Right cardiac atrium (tissue), 5 donors: ENCODE data around the gene FZD8. TPM values are rescaled to one million over a fixed set of nuclear protein-coding genes. Genes with fewer than 3 reads are reported as not detected.
"Not testable (repeated sequence)": the region's sequence is repeated elsewhere in the genome, so short reads cannot be mapped to it uniquely, and the experiment has no call there.

Source experiments
- ATAC-seq, 2 donors: fragments of 200-7000 bp; cut with Tn5 transposase; one replicate each; pipeline versions ENCODE4 v1.8.0 to v1.9.1; 2020; ENCODE audit warnings: moderate library complexity in 2 of 2, mild to moderate bottlenecking in 1 of 2
- DNase-seq, 3 donors: peaks; one replicate each; pipeline ENCODE4 v3.0.0-alpha.2; 2020
- H3K27ac ChIP-seq: one replicate; pipeline ENCODE4 v1.5.1; 2013; ENCODE audit warnings: mild to moderate bottlenecking, low read length, control low read depth, moderate library complexity
- H3K27me3 ChIP-seq: one replicate; pipeline ENCODE4 v1.6.1; 2013; ENCODE audit not compliant: control insufficient read depth, insufficient read depth
- H3K4me1 ChIP-seq: one replicate; pipeline ENCODE4 v1.6.1; 2013; ENCODE audit warnings: low read length; ENCODE audit not compliant: control insufficient read depth, insufficient read depth
- H3K4me3 ChIP-seq: one replicate; pipeline ENCODE4 v1.5.1; 2013; ENCODE audit warnings: low read length, control low read depth
- H3K9me3 ChIP-seq: one replicate; pipeline ENCODE4 v1.6.1; 2013; ENCODE audit warnings: low read length; ENCODE audit not compliant: control insufficient read depth
- WGBS: extraction: QIAGEN DNeasy Blood & Tissue Kit; methylation state at CpG from one replicate; pipeline ENCODE4 v1.1.7; 2013; 5-methylcytosine and 5-hydroxymethylcytosine counted together
- intact Hi-C, 4 donors: fragments of 100-400 bp; cut with DNase I; formaldehyde crosslinking; loops; one replicate each; pipeline versions ENCODE4 v1.11.0 to v1.14.0; 2022 to 2023
- long read RNA-seq, 4 donors: library from polyadenylated mRNA; unstranded; transcript quantifications; one replicate each; pipeline ENCODE4 v2.0.0, GENCODE V29; 2020 to 2021
- polyA plus RNA-seq: library from polyadenylated mRNA; stranded (reverse); fragments of 200-250 nt; gene quantifications from one replicate; pipeline ENCODE4 v1.2.3, GENCODE V29; 2013
- total RNA-seq, 4 donors: library from RNA; stranded (reverse); fragmentation: NEBNext Ultra II Directional; extraction: Animal tissue kit (Norgen Biotek cat#: 25700); gene quantifications; one replicate each; pipeline ENCODE4 v1.2.1, GENCODE V29; 2021
- donor health status: healthy with polysubstance abuse.
- donor health status: DM: no; HTN: yes; CAD: no.
- donor health status: DM: no; HTN: no; CAD: no.
- donor health status: DM: no; HTN: yes; CAD: no; lungs with severe emphysema.
- donor health status: DM: yes; HTN: yes; CAD: no.

FZD8 gene, protein sequence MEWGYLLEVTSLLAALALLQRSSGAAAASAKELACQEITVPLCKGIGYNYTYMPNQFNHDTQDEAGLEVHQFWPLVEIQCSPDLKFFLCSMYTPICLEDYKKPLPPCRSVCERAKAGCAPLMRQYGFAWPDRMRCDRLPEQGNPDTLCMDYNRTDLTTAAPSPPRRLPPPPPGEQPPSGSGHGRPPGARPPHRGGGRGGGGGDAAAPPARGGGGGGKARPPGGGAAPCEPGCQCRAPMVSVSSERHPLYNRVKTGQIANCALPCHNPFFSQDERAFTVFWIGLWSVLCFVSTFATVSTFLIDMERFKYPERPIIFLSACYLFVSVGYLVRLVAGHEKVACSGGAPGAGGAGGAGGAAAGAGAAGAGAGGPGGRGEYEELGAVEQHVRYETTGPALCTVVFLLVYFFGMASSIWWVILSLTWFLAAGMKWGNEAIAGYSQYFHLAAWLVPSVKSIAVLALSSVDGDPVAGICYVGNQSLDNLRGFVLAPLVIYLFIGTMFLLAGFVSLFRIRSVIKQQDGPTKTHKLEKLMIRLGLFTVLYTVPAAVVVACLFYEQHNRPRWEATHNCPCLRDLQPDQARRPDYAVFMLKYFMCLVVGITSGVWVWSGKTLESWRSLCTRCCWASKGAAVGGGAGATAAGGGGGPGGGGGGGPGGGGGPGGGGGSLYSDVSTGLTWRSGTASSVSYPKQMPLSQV
- 10 to 100 TPM; 13.2 to 21.6 (median 17.4) TPM for total RNA-seq
- polyA plus RNA-seq = 5.7 TPM
- long read RNA-seq, donor 1, full-length matches to known transcripts = 6 of 6 reads
- long read RNA-seq, donor 1, partial matches to known transcripts = 0 of 6 reads
- long read RNA-seq, donor 1, other reads (novel, unspliced or antisense) = 0 of 6 reads
- long read RNA-seq, donor 2, full-length matches to known transcripts = 2 of 2 reads
- long read RNA-seq, donor 2, partial matches to known transcripts = 0 of 2 reads
- long read RNA-seq, donor 2, other reads (novel, unspliced or antisense) = 0 of 2 reads
- long read RNA-seq, donor 3 = 0 reads
- long read RNA-seq, donor 4 = 0 reads

- DNase-seq (peak; percentile 94 to 98 (median 97)), ATAC-seq (peak; percentile 95 to 96)
- Histone ChIP-seq H3K9me3 (no peaks in the 10 kb centered on the region), H3K4me3 (peak within 1 kb of the TSS; percentile 73), H3K4me1 (no peaks in the 10 kb centered on the region), H3K27me3 (no peaks in the 10 kb centered on the region), H3K27ac (peak within 1 kb of the TSS; percentile 85)
- intact Hi-C loops = loop anchor here in 2 of 4 donors (5.0 to 10.0 kb wide), 3 partner anchors 113 to 280 kb away; no protein-coding TSS in a partner anchor
- WGBS = under 1% methylated on average over 80 of the region's 80 CpGs
Measured at GRCh38 chr10:35642035-35642792, at the start of gene FZD8. TSS of gene FZD8 (minus strand) at chr10:35642296. CDS start at chr10:35641429, 867 bp downstream.

GRCh38 chr10:35691522-35692236 is 49.6 kb upstream of the FZD8 start:
- ATAC-seq (no peak), DNase-seq (no peak)
- Histone ChIP-seq H3K4me3 (no peak overlapping the region), H3K27ac (no peak overlapping the region), H3K4me1 (no peaks in the 10 kb centered on the region), H3K27me3 (no peaks in the 10 kb centered on the region), H3K9me3 (no peaks in the 10 kb centered on the region)
- intact Hi-C loops = no loop called here
- WGBS = 91% methylated on average over 12 of the region's 12 CpGs

GRCh38 chr10:35690534-35690933 is 48.4 kb upstream of the FZD8 start:
- WGBS = 59% methylated on average over 5 of the region's 5 CpGs
- DNase-seq = no peak
- Histone ChIP-seq H3K9me3 (no peaks in the 10 kb centered on the region), H3K4me1 (no peaks in the 10 kb centered on the region), H3K4me3 (no peak overlapping the region), H3K27ac (no peak overlapping the region), H3K27me3 (no peaks in the 10 kb centered on the region)
- ATAC-seq = no peak
- intact Hi-C loops = no loop called here

DNA sequence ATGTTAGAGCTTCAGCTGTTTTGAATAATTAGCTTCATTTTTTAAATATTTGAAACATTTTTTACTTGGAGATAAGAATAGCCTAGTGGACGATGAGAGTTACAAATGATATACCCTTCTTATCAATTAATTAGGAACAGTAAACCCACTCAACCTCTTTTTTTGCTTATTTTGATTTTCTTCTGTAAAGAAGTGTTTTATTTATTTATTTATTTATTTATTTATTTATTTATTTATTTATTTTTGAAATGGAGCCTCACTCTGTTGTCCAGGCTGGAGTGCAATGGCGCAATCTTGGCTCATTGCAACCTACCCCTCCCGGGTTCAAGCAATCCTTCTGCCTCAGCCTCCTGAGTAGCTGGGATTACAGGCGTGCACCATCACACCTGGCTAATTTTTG is 43.8 kb upstream of the FZD8 start:
- DNase-seq, H3K9me3 ChIP-seq, intact Hi-C loops, H3K4me3 ChIP-seq, H3K27me3 ChIP-seq, H3K27ac ChIP-seq, H3K4me1 ChIP-seq, ATAC-seq: not testable (repeated sequence)
- 93% methylated on average over 4 of the region's 4 CpGs for WGBS

- Histone ChIP-seq H3K27me3 (no peaks in the 10 kb centered on the region), H3K9me3 (no peaks in the 10 kb centered on the region), H3K27ac (no peak overlapping the region), H3K4me1 (no peaks in the 10 kb centered on the region), H3K4me3 (no peak overlapping the region)
- WGBS = 89% methylated on average over 3 of the region's 3 CpGs
- intact Hi-C loops = no loop called here
- DNase-seq (no peak), ATAC-seq (no peak)
Measured at GRCh38 chr10:35685402-35685801, 43.3 kb upstream of the FZD8 start.

DNA sequence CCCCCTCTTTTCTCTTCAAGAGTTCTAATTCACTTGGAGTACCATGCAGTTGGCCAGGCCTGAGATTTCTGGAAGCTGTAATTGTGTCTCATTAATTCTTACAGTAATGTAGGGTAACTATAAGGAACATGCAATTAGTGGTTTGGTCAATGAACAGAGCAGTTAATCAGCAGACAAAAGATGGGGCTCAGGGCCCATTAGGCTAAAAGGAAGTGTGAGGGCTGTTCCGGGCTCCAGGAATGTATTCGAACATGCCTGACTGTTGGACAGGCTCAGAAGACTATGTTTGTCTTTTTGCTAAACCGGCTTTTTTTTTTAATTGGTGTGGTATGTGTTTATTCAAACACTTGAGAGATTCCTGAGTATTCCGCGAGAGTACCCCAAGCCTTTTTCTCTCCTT is 42.5 kb upstream of the FZD8 start:
- Histone ChIP-seq H3K27me3 (no peaks in the 10 kb centered on the region), H3K27ac (no peak overlapping the region), H3K4me3 (no peak overlapping the region), H3K4me1 (no peaks in the 10 kb centered on the region), H3K9me3 (no peaks in the 10 kb centered on the region)
- intact Hi-C loops = no loop called here
- DNase-seq (no peak), ATAC-seq (no peak)
- WGBS = 82% methylated on average over 5 of the region's 5 CpGs

DNA sequence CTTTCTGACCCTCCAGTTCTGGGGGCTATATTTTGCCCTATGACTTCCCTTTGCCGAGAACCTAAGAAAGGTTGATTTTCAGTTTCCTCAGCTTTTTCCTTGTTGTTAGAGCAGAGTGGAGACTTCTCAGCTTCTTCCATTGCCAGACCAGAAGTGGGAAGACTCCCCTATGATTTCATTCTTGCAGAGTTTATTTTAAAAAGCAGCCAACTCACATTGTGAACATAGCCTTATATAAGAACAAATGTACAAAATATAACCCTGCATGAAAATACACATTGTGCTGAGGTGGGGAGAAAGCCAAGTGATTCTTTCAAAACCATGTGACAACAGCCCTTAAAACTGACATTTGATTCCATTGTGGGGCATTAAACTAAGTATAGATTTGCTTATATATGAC is 33.8 kb upstream of the FZD8 start:
- H3K9me3 ChIP-seq = no peaks in the 10 kb centered on the region
- intact Hi-C loops = no loop called here

GRCh38 chr10:35674843-35675242 is 32.7 kb upstream of the FZD8 start:
- Histone ChIP-seq H3K4me1 (no peaks in the 10 kb centered on the region), H3K9me3 (no peaks in the 10 kb centered on the region), H3K4me3 (no peak overlapping the region), H3K27me3 (no peaks in the 10 kb centered on the region), H3K27ac (no peak overlapping the region)
- DNase-seq (no peak), ATAC-seq (no peak)
- intact Hi-C loops = no loop called here

More for the DNA sequence above, 33.8 kb upstream of the FZD8 start:
- Histone ChIP-seq H3K4me3 (no peak overlapping the region), H3K27ac (no peak overlapping the region), H3K4me1 (no peaks in the 10 kb centered on the region), H3K27me3 (no peaks in the 10 kb centered on the region)
- ATAC-seq (no peak), DNase-seq (no peak)
- 61% methylated on average over 1 of the region's 1 CpG for whole genome bisulfite sequencing

DNA sequence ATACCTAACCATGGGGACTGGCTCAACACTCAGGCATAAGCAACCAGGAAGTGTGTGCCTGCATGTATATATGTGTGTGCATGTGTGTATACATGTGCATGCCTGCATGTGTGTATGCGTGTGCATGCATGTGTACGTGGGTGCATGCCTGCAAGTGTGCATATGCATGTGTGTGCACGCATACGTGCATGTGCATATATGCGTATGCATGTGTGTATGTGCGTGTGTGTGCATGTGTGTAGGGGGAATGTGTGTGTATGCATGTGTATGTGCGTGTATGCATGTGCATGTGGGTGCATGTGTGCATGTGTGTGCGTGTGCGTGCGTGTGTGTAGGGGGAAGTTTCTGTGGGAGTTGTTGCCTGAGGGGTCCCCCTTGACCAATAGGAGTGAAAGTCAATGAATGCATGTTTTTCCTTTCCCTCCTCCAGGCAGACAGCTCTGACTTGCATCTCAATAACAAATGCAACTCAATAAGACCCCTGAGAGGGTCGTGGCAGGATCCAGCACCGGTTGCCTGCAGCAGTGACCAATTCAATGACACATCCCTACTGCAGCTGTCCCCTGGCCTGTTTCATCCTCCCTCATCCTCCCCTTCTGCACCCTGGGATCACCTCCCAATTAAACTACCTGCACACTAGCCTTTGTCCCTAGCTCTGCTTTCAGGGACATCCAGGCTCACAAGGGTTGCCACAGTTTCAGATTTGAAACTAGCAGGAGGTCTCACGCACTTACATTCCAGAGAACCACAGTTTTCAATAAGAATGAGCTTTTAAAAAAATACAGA is 27.0 kb upstream of the FZD8 start:
- no peaks in the 10 kb centered on the region for H3K27me3 ChIP-seq
- H3K27ac ChIP-seq = no peak overlapping the region
- 85% methylated on average over 13 of the region's 13 CpGs for WGBS
- intact Hi-C loops = no loop called here
- no peak for DNase-seq
- ATAC-seq = no peak
- H3K4me3 ChIP-seq = no peak overlapping the region
- H3K4me1 ChIP-seq = no peaks in the 10 kb centered on the region
- no peaks in the 10 kb centered on the region for H3K9me3 ChIP-seq
